Astrocyte (in vitro differentiated cells and primary cell): ENCODE data around the gene PDLIM7. TPM values are rescaled to one million over a fixed set of nuclear protein-coding genes. Genes with fewer than 3 reads are reported as not detected.

ENCODE experiments used
- DNase-seq: peaks from one replicate; pipeline ENCODE4 v3.0.0-alpha.2; 2010; ENCODE audit warnings: low read depth
- FAIRE-seq: peaks from 2 replicates; lab custom pipeline; 2011; peaks lifted over from hg19 to GRCh38; lab: Jason Lieb, UNC
- H2AFZ ChIP-seq: 2 replicates; pipeline ENCODE4 v1.6.0; 2012; ENCODE audit warnings: low read depth, low read length, inconsistent platforms
- H3K27ac ChIP-seq: 2 replicates; pipeline ENCODE4 v1.5.1; 2011; ENCODE audit warnings: low read depth, low read length, inconsistent platforms
- H3K27me3 ChIP-seq: 2 replicates; pipeline ENCODE4 v1.6.0; 2011; ENCODE audit warnings: low read length, inconsistent platforms; ENCODE audit not compliant: insufficient read depth
- H3K36me3 ChIP-seq: 2 replicates; pipeline ENCODE4 v1.5.1; 2011; ENCODE audit warnings: low read length, inconsistent platforms; ENCODE audit not compliant: insufficient read depth
- H3K4me1 ChIP-seq: 2 replicates; pipeline ENCODE4 v1.5.1; 2011; ENCODE audit warnings: low read length, inconsistent platforms; ENCODE audit not compliant: insufficient read depth
- H3K4me2 ChIP-seq: 2 replicates; pipeline ENCODE4 v1.6.0; 2012; ENCODE audit warnings: low read length, inconsistent platforms
- H3K4me3 ChIP-seq: 2 replicates; pipeline ENCODE4 v1.5.1; 2011; ENCODE audit warnings: low read depth, mild to moderate bottlenecking, low read length, inconsistent platforms; ENCODE audit not compliant: insufficient read depth
- H3K79me2 ChIP-seq: 2 replicates; pipeline ENCODE4 v1.6.0; 2012; ENCODE audit warnings: mild to moderate bottlenecking, low read length, inconsistent platforms; ENCODE audit not compliant: insufficient read depth
- H3K9ac ChIP-seq: 2 replicates; pipeline ENCODE4 v1.6.0; 2012; ENCODE audit warnings: mild to moderate bottlenecking, low read length, inconsistent platforms
- H3K9me3 ChIP-seq: 2 replicates; pipeline ENCODE4 v1.5.1; 2012; ENCODE audit warnings: low read depth, mild to moderate bottlenecking, low read length, inconsistent platforms; ENCODE audit not compliant: insufficient read depth
- H4K20me1 ChIP-seq: 2 replicates; pipeline ENCODE4 v1.6.0; 2012; ENCODE audit warnings: low read length, inconsistent platforms; ENCODE audit not compliant: insufficient read depth
- H3K27ac Mint-ChIP-seq: one replicate; pipeline ENCODE4 v1.8.0; 2021; ENCODE audit warnings: mild to moderate bottlenecking, mixed read lengths; ENCODE audit not compliant: unreplicated experiment
- H3K27me3 Mint-ChIP-seq: one replicate; pipeline ENCODE4 v1.8.0; 2021; ENCODE audit warnings: low read depth, mixed read lengths; ENCODE audit not compliant: unreplicated experiment
- H3K36me3 Mint-ChIP-seq: one replicate; pipeline ENCODE4 v1.8.0; 2021; ENCODE audit warnings: low read depth, mixed read lengths; ENCODE audit not compliant: unreplicated experiment
- H3K4me1 Mint-ChIP-seq: one replicate; pipeline ENCODE4 v1.8.0; 2021; ENCODE audit warnings: low read depth, mixed read lengths; ENCODE audit not compliant: unreplicated experiment
- H3K4me3 Mint-ChIP-seq: one replicate; pipeline ENCODE4 v1.8.0; 2021; ENCODE audit warnings: mild to moderate bottlenecking, moderate library complexity, mixed read lengths; ENCODE audit not compliant: unreplicated experiment
- H3K9me3 Mint-ChIP-seq: one replicate; pipeline ENCODE4 v1.8.0; 2021; ENCODE audit warnings: mild to moderate bottlenecking, mixed read lengths; ENCODE audit not compliant: unreplicated experiment
- EZH2 ChIP-seq: IDR thresholded peaks from 2 replicates; pipeline ENCODE4 v1.6.1; 2012; ENCODE audit warnings: mild to moderate bottlenecking, low read length, inconsistent platforms; ENCODE audit not compliant: insufficient read depth
- total RNA-seq: library from RNA; stranded (reverse); gene quantifications from 2 replicates; pipeline ENCODE4 v1.2.1, GENCODE V29; 2021
- TF ChIP-seq, protein P1 (sequence below): IDR thresholded peaks from 2 replicates; pipeline ENCODE4 v1.5.1; 2011; ENCODE audit warnings: low read depth, mild to moderate bottlenecking, inconsistent platforms, low read length, moderate library complexity; ENCODE audit not compliant: insufficient read depth

PDLIM7 gene
- total RNA-seq, 1 donor from 2014 or later: 590 TPM

DNA sequence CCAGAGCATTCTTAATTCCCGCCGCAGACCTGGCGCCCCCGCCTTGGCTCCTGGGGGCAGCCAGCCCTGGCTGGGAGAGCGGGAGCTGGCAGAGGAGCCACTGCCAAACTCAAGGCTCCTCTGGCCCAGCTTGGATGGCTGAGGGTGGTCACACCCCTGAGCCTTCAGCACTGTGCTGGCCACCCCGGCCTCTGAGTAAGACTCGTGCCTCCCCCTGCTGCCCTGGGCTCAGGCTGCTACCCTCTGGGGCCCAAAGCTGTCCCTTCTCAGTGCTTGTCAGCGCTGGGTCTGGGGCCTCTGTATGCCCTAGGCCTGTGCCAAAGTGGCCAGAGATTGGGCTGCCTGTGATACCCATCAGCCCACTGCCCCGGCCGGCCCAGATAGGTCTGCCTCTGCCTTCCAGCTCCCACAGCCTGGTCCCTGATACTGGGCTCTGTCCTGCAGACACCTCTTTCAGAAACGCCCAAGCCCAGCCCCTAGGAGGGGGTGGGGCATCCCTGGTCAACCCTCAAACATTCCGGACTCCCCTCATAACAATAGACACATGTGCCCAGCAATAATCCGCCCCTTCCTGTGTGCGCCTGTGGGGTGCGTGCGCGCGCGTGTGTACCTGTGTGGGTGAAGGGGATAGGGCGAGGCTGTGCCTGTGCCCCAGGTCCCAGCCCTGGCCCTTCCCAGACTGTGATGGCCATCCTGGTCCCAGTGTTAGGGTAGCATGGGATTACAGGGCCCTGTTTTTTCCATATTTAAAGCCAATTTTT is 55.2 kb downstream of the PDLIM7 start:
- peaks cover 9% of the 10 kb centered on the region for H3K4me1 Mint-ChIP-seq
- peaks cover 7% of the 10 kb centered on the region for H3K4me1 ChIP-seq
- no peak for DNase-seq
- no peak overlapping the region for H3K4me2 ChIP-seq
- no peaks in the 10 kb centered on the region for H3K27me3 Mint-ChIP-seq
- H3K27ac Mint-ChIP-seq: no peak overlapping the region
- no peak overlapping the region for H2AFZ ChIP-seq
- no peak overlapping the region for H3K27ac ChIP-seq
- no peak for TF ChIP-seq EZH2
- TF ChIP-seq, protein P1, sequence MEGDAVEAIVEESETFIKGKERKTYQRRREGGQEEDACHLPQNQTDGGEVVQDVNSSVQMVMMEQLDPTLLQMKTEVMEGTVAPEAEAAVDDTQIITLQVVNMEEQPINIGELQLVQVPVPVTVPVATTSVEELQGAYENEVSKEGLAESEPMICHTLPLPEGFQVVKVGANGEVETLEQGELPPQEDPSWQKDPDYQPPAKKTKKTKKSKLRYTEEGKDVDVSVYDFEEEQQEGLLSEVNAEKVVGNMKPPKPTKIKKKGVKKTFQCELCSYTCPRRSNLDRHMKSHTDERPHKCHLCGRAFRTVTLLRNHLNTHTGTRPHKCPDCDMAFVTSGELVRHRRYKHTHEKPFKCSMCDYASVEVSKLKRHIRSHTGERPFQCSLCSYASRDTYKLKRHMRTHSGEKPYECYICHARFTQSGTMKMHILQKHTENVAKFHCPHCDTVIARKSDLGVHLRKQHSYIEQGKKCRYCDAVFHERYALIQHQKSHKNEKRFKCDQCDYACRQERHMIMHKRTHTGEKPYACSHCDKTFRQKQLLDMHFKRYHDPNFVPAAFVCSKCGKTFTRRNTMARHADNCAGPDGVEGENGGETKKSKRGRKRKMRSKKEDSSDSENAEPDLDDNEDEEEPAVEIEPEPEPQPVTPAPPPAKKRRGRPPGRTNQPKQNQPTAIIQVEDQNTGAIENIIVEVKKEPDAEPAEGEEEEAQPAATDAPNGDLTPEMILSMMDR: no peak
- peaks cover 1% of the 10 kb centered on the region for H3K9me3 Mint-ChIP-seq
- no peak overlapping the region for H3K4me3 ChIP-seq
- H3K4me3 Mint-ChIP-seq: no peak overlapping the region
- no peak for FAIRE-seq
- H3K79me2 ChIP-seq: no peaks in the 10 kb centered on the region
- no peak overlapping the region for H3K9ac ChIP-seq
- H3K36me3 Mint-ChIP-seq: peaks cover 14% of the 10 kb centered on the region
- H4K20me1 ChIP-seq: no peaks in the 10 kb centered on the region
- no peaks in the 10 kb centered on the region for H3K27me3 ChIP-seq
- no peaks in the 10 kb centered on the region for H3K36me3 ChIP-seq
- H3K9me3 ChIP-seq: no peaks in the 10 kb centered on the region

DNA sequence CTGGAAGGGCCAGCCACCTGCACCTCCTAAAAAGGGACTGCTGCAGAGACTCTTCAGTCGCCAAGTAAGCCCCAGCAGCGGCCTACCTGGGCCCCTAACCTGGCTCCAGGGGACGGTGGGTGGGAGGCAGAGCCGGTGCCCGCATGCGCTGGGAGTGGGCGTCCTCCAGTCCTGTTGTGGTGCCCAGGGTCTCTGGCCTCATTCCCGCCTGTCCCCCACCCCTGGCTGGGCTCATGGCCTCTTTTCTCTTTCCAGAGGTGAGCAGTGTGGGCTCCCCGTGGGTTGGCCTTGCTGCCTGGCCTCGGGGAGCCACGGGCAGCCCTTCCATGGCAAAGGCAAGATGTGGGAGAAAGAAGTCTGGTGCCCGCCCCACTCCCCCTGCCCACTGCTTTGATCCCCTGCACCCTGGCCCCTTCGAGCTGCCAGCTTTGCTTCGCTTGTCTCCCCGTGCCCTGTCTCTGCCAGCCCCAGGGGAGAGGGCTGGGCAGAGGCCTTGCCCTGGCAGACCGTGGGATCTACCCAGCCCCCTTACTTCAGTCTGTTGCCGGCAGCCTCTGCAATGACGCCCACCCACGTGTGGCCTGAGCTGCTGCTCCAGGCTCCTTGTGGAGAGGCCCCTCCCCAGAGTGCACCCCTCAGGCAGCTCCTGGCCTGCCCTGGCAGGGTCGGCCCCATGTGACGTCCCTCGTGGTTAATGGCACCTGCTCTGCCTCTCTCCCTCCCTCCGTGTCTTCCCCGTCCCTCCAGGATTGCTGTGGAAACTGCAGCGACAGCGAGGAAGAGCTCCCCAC is 56.2 kb downstream of the PDLIM7 start:
- H3K4me3 ChIP-seq: no peak overlapping the region
- no peak overlapping the region for H3K9ac ChIP-seq
- H3K9me3 ChIP-seq: no peaks in the 10 kb centered on the region
- H4K20me1 ChIP-seq: no peaks in the 10 kb centered on the region
- H3K79me2 ChIP-seq: no peaks in the 10 kb centered on the region
- peaks cover 16% of the 10 kb centered on the region for H3K36me3 Mint-ChIP-seq
- no peaks in the 10 kb centered on the region for H3K27me3 ChIP-seq
- H3K4me3 Mint-ChIP-seq: no peak overlapping the region
- peaks cover 4% of the 10 kb centered on the region for H3K4me1 ChIP-seq
- no peak for TF ChIP-seq EZH2
- H3K27me3 Mint-ChIP-seq: no peaks in the 10 kb centered on the region
- H3K27ac ChIP-seq: no peak overlapping the region
- no peak overlapping the region for H3K27ac Mint-ChIP-seq
- DNase-seq (no peak), FAIRE-seq (no peak)
- no peak overlapping the region for H3K4me2 ChIP-seq
- H2AFZ ChIP-seq: no peak overlapping the region
- peaks cover 9% of the 10 kb centered on the region for H3K4me1 Mint-ChIP-seq
- H3K36me3 ChIP-seq: no peaks in the 10 kb centered on the region
- peaks cover 1% of the 10 kb centered on the region for H3K9me3 Mint-ChIP-seq

DNA sequence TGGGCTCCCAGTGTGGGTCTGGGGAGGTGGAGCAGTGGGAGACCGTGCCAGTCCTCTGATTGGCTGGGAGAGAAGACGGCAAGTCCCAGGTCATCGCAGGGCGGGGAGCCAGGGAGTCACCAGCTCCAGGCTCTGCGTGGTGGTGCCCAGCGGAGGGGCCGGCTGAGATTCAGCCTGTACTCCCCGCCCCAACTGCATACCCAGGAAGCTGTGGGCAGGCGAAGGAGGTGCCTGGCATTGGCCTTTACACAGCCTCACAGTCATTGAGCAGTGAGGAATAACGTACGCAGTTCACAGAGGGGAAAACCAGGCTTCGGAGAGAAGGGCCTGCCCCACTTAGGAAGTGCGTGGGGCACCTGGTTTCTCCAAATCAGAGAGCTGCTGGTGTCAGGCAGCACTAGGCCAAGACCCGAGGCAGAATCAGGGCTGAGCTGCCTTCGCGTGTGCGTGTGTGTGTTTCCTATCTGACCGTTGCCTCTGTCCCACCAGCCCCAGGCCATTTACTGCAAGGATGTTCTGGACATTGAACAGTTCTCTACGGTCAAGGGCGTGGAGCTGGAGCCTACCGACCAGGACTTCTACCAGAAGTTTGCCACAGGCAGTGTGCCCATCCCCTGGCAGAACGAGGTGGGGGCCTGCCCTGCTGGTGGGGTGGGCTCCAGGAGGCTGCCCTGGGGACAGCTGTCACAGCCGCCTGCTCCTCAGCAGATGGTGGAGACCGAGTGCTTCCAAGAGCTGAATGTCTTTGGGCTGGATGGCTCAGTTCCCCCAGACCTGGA is 57.0 kb downstream of the PDLIM7 start:
- H3K36me3 Mint-ChIP-seq: peaks cover 19% of the 10 kb centered on the region
- FAIRE-seq: no peak

More for the DNA sequence above, 57.0 kb downstream of the PDLIM7 start:
- DNase-seq: no peak
- H3K4me3 ChIP-seq: no peak overlapping the region
- H3K79me2 ChIP-seq: no peaks in the 10 kb centered on the region
- no peak overlapping the region for H2AFZ ChIP-seq
- no peak overlapping the region for H3K4me2 ChIP-seq
- H3K4me3 Mint-ChIP-seq: no peak overlapping the region
- H3K27ac Mint-ChIP-seq: no peak overlapping the region
- H3K4me1 ChIP-seq: no peaks in the 10 kb centered on the region
- no peaks in the 10 kb centered on the region for H4K20me1 ChIP-seq
- no peak overlapping the region for H3K27ac ChIP-seq
- no peak overlapping the region for H3K9ac ChIP-seq
- TF ChIP-seq, protein P1: no peak
- no peaks in the 10 kb centered on the region for H3K27me3 ChIP-seq
- H3K27me3 Mint-ChIP-seq: no peaks in the 10 kb centered on the region
- peaks cover 5% of the 10 kb centered on the region for H3K4me1 Mint-ChIP-seq
- H3K9me3 ChIP-seq: no peaks in the 10 kb centered on the region
- peaks cover 1% of the 10 kb centered on the region for H3K9me3 Mint-ChIP-seq
- H3K36me3 ChIP-seq: no peaks in the 10 kb centered on the region
